ENCODE data around the gene GPATCH1. TPM values are rescaled to one million over a fixed set of nuclear protein-coding genes. Genes with fewer than 3 reads are reported as not detected.
A peak's percentile ranks its signal among the peaks of the same experiment; 100 is the strongest.
"Not testable (repeated sequence)": the region's sequence is repeated elsewhere in the genome, so short reads cannot be mapped to it uniquely, and the experiment has no call there.

GPATCH1 gene
- polyA plus RNA-seq, 3 donors, result 12.6 to 20.1 (median 15.6) TPM

GRCh38 chr19:33154313-33154712 lies 73.3 kb downstream of the GPATCH1 start:
- not testable (repeated sequence) for DNase-seq

GRCh38 chr19:33156334-33156733 lies 75.4 kb downstream of the GPATCH1 start:
- DNase-seq, result no peak

- DNase-seq, result no peak
These were observed 76.9 kb downstream of the GPATCH1 start for GRCh38 chr19:33157906-33158305.

GRCh38 chr19:33158365-33158764 lies 77.4 kb downstream of the GPATCH1 start:
- DNase-seq, result no peak

GRCh38 chr19:33159149-33159548 lies 78.2 kb downstream of the GPATCH1 start:
- DNase-seq, result no peak

GRCh38 chr19:33159893-33160292 lies 78.9 kb downstream of the GPATCH1 start:
- DNase-seq, result no peak

- no peak for DNase-seq
These were observed 80.2 kb downstream of the GPATCH1 start for GRCh38 chr19:33161201-33161600.

GRCh38 chr19:33163481-33163880 lies 82.5 kb downstream of the GPATCH1 start:
- DNase-seq, result no peak

- DNase-seq, result not testable (repeated sequence)
These were observed 85.1 kb downstream of the GPATCH1 start for GRCh38 chr19:33166037-33166436.

- no peak for DNase-seq
These were observed 86.5 kb downstream of the GPATCH1 start for GRCh38 chr19:33167438-33167837.

- no peak for DNase-seq
These were observed 87.5 kb downstream of the GPATCH1 start for GRCh38 chr19:33168528-33168927.

- DNase-seq, result no peak
These were observed 90.3 kb downstream of the GPATCH1 start for GRCh38 chr19:33171222-33171795.

- no peak for DNase-seq
These were observed 91.0 kb downstream of the GPATCH1 start for GRCh38 chr19:33171916-33172359.

GRCh38 chr19:33174186-33174585 lies 93.2 kb downstream of the GPATCH1 start:
- no peak for DNase-seq

- no peak for DNase-seq
These were observed 94.3 kb downstream of the GPATCH1 start for GRCh38 chr19:33175156-33175782.

- DNase-seq, result no peak
These were observed 95.1 kb downstream of the GPATCH1 start for GRCh38 chr19:33175886-33176669.

GRCh38 chr19:33176670-33177416 lies 95.9 kb downstream of the GPATCH1 start:
- DNase-seq, result peak; percentile 97

- DNase-seq, result peak; percentile 65
These were observed 96.5 kb downstream of the GPATCH1 start for GRCh38 chr19:33177417-33177979.

Data from renal pelvis (tissue), 4 donors.